Esophagus muscularis mucosa (tissue), 2 donors: Measurements from ENCODE around the gene GPATCH4.

ENCODE experiments used
- POLR2A ChIP-seq: fragments of 450-650 bp; IDR thresholded peaks from one replicate; pipeline ENCODE4 v1.6.1; 2017; ENCODE audit warnings: antibody characterized with exemption, moderate library complexity, mild to moderate bottlenecking, low read depth
- POLR2AphosphoS5 ChIP-seq, 2 donors: sonication (generic); formaldehyde crosslinking; IDR thresholded peaks; one replicate each; pipeline ENCODE4 v1.6.1; 2017; ENCODE audit warnings: antibody characterized with exemption in 2 of 2

DNA sequence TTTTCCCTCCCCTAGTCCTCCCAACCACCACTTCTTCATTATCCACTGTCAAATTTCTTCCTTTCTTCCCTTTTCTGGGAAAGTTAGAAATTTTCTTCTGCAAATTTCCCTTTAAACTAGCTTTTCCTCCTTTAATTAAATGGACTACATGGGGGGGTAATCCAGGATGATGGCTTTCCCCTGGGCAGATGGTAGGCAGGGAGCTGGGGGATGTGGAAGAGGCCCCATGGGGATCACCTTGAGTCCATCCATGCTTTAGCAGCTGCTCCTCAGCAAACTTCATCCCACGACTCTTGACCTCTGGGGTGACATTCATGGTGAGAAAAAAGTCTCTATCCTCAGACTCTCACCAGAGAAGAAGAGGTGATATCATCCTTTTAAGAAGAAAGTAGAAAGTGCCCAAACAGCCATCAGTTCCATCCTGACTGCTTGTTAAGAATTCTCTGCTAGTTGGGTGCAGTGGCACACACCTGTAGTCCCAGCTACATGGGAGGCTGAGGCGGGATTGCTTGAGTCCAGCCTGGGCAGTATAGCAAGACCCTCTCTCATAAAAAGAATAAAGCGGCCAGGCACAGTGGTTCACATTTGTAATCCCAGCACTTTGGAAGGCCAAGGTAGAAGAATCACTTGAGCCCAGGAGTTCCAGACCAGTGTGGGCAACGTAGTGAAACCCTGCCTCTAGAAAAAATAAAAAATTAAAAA lies 2.4 kb downstream of the GPATCH4 start:
- TF ChIP-seq POLR2A (no peak), POLR2AphosphoS5 (IDR thresholded peaks at IDR 0.05) (no peak)
